HG02884 (cell line): ENCODE data around the gene TACSTD2.
"Not testable (repeated sequence)": the region's sequence is repeated elsewhere in the genome, so short reads cannot be mapped to it uniquely, and the experiment has no call there.

ENCODE experiments used
- ATAC-seq: cut with Tn5 transposase; IDR thresholded peaks from one replicate; pipeline ENCODE4 v1.9.1; 2021; ENCODE audit warnings: mild to moderate bottlenecking, moderate library complexity; ENCODE audit not compliant: unreplicated experiment

The TACSTD2 gene

GRCh38 chr1:58576727-58577653, at the start of gene TACSTD2:
Gene TACSTD2, minus strand, starts transcription at chr1:58577252. Its CDS starts 96 bp downstream, at chr1:58577156.
- no peak for ATAC-seq

DNA sequence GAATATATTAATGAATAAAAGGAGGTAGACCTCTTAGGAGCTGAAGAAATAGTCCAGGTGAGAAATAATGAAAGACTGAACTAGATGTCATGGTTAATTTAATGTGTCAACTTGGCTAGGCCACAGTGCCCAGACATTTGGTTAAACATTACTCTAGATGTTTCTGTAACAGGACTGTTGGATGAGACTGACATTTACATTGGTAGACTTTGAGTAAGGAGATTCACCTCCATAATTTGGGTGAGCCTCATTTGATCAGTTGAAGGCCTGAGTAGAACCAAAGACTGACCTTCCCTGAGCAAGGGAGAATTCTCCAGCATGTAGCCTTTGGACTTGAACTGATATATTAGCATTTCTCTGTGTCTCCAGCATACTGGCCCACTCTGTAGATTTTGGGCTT, 49.2 kb upstream of the TACSTD2 start:
- no peak for ATAC-seq

- not testable (repeated sequence) for ATAC-seq
Measured at GRCh38 chr1:58623259-58623658, 46.2 kb upstream of the TACSTD2 start.

DNA sequence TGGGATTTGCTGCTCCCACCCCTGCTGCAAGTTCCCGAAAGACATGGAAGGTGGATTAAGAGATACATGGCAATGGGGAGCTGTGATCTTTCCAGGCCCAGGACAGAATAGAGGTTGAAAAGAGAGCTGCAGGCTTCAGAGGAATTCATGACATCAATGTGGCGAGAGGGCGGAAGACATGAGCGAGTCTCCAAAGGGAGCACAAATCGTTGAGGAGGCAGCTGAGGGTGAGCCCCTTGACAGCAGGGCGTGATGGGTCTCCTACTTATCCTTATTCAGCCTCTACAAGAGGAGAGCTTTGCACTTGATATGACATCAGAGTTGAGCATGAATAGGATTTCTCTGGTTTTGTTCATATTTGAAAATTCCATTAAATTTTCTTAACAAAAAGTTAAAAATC, 45.5 kb upstream of the TACSTD2 start:
- no peak for ATAC-seq

- ATAC-seq = no peak
Measured at GRCh38 chr1:58621391-58621790, 44.3 kb upstream of the TACSTD2 start.

DNA sequence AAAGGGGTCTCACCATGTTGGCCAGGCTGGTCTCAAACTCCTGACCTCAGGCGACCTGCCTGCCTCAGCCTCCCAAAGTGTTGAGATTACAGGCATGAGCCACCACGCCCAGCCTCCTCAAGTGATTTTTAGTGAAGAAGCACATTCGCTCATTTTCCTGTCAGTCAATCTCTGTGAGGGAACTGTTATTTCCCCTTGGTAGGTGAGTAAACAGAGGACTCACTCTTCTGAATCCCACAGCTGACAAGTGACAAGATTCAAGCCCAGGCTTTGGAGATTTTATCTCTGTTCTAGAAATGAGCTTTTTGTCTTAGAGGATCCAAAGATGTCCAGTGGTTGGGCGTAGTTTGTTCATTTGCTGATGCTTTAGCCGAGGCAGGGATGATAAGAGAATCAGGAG, 43.9 kb upstream of the TACSTD2 start:
- ATAC-seq = no peak

- no peak for ATAC-seq
Measured at GRCh38 chr1:58620259-58620658, 43.2 kb upstream of the TACSTD2 start.

DNA sequence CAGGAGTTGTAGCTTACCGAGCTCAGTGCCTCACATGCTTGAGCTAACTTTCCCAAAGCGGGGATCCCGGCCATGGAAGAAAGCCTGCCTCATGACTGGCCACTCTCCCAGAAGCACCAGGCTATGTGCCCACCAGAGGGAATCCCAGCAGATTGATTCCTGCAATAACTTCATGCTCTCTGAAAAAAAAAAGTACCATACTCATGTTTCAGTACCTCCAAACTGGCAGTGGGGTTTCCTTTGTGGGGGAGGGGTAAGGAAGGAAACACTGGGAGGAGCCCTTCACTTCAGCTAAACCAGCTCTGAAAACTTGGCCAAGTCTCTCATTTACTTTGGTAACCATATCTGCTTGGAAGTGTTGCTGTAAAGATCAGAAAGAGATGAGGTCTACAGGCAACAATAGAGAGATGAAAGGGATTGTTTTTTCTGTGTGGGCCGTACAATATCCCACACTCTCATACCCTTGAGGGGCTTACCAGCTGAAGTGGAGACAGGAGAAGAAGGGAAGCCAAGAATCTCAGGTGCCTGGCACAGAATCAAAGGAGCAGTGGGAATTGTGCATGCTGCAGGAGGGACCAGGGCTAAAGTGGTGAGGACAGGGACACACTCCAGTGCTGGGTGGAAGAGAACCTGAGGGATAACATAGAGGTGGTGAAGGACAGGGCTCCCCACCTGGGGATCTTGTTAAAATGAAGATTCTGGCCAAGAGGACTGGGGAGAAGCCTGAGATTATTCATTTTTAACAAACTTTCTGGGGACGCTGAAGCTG, 42.4 kb upstream of the TACSTD2 start:
- ATAC-seq = no peak

DNA sequence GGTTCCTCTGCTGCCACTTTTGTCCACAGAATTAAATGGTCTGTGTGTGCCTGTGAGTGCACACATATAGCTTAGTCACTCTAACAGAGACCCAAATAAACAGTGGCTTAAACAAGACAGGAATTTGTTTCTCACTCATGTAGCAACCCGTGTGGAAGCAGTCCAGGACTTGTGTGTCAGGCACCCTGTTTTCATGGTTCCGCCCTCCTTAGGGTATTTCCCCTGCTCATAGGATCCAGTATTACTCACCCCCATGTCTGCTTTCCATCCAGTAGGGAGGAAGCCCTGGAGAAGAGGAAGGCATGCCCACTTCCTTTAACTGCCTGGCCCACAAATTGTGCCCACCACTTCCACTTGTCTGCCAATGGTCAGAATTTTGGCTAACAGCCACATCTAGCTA, 41.3 kb upstream of the TACSTD2 start:
- ATAC-seq = no peak

GRCh38 chr1:58611861-58612385, 34.9 kb upstream of the TACSTD2 start:
- ATAC-seq = no peak

- ATAC-seq = no peak
Measured at GRCh38 chr1:58608945-58609344, 31.9 kb upstream of the TACSTD2 start.

DNA sequence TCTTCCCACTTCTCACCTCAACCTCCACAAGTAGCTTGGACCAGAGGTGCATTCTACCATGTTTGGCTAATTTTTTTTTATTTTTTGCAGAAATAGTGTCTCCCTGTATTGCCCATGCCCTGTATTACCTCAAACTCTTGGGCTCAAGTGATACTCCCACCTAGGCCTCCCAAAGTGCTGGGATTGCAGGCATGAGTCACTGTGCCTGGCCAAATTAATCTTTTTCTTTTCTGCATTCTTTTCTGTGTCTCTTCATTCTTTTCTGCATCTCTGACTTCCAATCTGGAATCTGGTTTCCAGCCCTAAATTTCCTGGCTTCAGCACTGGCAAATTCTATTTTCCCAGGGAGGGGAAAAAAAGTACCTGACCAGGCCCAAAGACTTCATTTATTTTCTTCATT, 31.2 kb upstream of the TACSTD2 start:
- no peak for ATAC-seq

DNA sequence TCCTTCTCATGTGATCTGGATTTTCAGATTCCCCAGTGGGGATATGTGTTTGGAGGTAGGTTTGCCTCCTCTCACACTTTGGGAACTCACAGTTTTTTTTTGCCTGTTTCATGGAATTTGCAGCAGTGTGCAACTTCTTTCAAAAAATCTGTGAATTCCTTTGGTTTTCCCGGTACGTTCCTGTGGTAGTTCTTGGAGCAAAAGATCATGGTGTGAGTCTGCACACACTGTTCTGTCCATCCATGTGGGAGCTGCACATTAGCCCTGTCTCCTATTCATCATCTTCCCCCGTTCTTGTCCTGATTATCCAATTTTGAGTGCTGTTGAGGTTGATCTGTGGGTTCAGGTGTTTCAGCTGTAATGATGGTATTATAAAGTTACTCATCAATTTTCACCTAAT, 30.3 kb upstream of the TACSTD2 start:
- no peak for ATAC-seq

- not testable (repeated sequence) for ATAC-seq
Measured at GRCh38 chr1:58601921-58602320, 24.9 kb upstream of the TACSTD2 start.

GRCh38 chr1:58597996-58598395, 20.9 kb upstream of the TACSTD2 start:
- ATAC-seq = no peak

DNA sequence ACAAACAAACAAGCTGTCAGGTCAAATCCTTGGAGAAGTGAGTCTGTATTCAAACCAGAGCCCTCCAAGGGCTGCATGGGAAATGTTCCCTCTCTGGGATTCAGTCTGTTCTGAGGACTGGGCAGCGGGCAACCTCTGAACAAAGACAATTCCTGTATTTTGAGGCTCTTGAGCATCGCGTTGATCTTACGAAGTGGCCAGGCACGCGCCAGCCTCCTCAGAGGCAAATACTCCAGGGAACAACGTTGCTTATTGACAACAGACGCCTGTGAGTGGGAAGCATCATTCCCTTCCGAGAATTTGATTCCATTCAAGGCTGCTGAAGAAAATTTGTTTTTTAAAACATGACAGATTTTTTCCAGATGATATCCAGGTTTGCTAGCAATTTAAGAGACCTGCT, 20.0 kb upstream of the TACSTD2 start:
- ATAC-seq = no peak

DNA sequence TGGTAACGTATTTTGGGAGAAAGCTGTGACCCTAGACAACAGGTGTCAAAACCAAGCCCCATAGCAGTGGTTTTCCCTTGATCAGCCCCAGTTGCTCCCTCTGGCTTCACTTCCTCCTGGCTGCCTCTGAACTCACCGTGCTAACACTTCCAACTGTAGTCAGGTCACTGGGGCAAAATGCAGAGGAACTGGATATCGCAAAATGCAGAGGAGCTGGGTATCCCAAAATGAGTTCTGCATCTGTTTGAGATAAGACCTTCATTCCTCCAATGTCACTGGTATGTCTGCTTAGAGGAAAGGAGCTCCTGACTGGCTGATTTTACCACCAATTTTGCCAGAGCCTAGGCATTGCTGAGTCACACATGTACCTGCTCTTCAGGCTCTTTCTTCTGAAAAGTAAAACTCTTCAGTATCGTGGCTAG, 19.6 kb upstream of the TACSTD2 start:
- ATAC-seq = no peak

GRCh38 chr1:58594546-58594945, 17.5 kb upstream of the TACSTD2 start:
- ATAC-seq = no peak

GRCh38 chr1:58592522-58593134, 15.6 kb upstream of the TACSTD2 start:
- no peak for ATAC-seq

DNA sequence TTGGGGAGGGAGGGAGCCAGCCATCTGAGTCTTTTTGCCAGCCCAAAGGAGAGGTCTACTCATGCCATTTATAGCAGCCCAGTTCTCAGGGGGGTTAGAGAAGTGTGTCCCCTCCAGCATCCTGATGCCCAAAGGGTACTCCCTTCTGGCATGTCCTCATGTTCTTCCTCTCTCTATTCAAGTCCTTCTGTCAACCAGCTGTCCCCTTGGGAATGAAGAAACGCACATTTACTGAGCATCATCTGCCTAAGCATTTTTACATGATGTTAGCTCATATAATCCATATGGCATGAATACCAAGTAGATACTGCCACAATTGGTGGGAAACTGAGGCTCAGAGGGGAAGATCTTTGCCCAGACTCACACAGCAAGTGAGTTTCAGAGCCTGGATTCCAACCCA, 14.8 kb upstream of the TACSTD2 start:
- ATAC-seq = no peak

DNA sequence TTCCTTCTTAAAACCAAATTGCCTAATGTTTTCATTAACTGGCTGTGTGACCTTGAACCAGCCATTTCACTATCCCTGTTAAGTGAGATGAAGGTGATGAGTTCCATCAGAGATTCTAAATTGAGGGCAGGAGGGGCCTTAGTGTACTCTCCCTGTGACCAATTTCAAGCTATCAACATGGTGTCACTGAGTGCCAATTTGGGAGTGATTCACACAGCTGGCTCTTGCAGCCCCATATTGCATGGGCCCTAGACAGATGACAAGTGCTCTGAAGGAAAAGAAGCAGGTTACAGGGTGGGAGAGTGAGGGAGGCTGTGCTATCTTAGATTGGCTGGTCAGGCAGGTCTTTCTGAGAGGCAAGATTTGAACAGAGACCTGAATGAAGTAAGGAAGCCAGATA, 13.0 kb upstream of the TACSTD2 start:
- no peak for ATAC-seq
